Hepatocyte (in vitro differentiated cells): ENCODE data around the gene PDE1C. TPM values are rescaled to one million over a fixed set of nuclear protein-coding genes. Genes with fewer than 3 reads are reported as not detected.

ENCODE experiments used
- DNase-seq: peaks from one replicate; pipeline ENCODE4 v3.0.0-alpha.2; 2016; ENCODE audit warnings: low spot score
- H2AFZ ChIP-seq: fragments of 200-600 bp; sonication (generic); 2 replicates; pipeline ENCODE4 v1.6.0; 2016; ENCODE audit warnings: antibody characterized with exemption, mild to moderate bottlenecking
- H3K27ac ChIP-seq: fragments of 200-600 bp; sonication (generic); 2 replicates; pipeline ENCODE4 v1.5.1; 2016; ENCODE audit warnings: mild to moderate bottlenecking
- H3K27me3 ChIP-seq: fragments of 200-600 bp; sonication (generic); 2 replicates; pipeline ENCODE4 v1.6.1; 2016
- H3K36me3 ChIP-seq: fragments of 200-600 bp; sonication (generic); replicated peaks from 2 replicates; pipeline ENCODE4 v1.5.1; 2016; ENCODE audit warnings: low read depth; ENCODE audit not compliant: insufficient read depth
- H3K4me1 ChIP-seq: fragments of 200-600 bp; sonication (generic); 2 replicates; pipeline ENCODE4 v1.5.1; 2016; ENCODE audit warnings: mild to moderate bottlenecking, moderate library complexity; ENCODE audit not compliant: insufficient read depth
- H3K4me2 ChIP-seq: fragments of 200-600 bp; sonication (generic); 2 replicates; pipeline ENCODE4 v1.6.0; 2016
- H3K4me3 ChIP-seq: fragments of 200-600 bp; sonication (generic); 2 replicates; pipeline ENCODE4 v1.5.1; 2016; ENCODE audit warnings: mild to moderate bottlenecking
- H3K79me2 ChIP-seq: fragments of 200-600 bp; sonication (generic); 2 replicates; pipeline ENCODE4 v1.6.0; 2017; ENCODE audit warnings: mild to moderate bottlenecking
- H3K9me2 ChIP-seq: fragments of 200-600 bp; sonication (generic); replicated peaks from 2 replicates; pipeline ENCODE4 v1.6.0; 2017; ENCODE audit warnings: mild to moderate bottlenecking; ENCODE audit not compliant: insufficient read depth
- H3K9me3 ChIP-seq: fragments of 200-600 bp; sonication (generic); 2 replicates; pipeline ENCODE4 v1.5.1; 2016; ENCODE audit warnings: low read depth, mild to moderate bottlenecking
- H4K20me1 ChIP-seq: fragments of 200-600 bp; sonication (generic); 2 replicates; pipeline ENCODE4 v1.6.0; 2016; ENCODE audit warnings: mild to moderate bottlenecking; ENCODE audit not compliant: insufficient read depth, poor library complexity, severe bottlenecking
- EZH2 ChIP-seq: fragments of 200-600 bp; sonication (generic); IDR thresholded peaks from 2 replicates; pipeline ENCODE4 v1.6.1; 2016; ENCODE audit warnings: antibody characterized with exemption, mild to moderate bottlenecking, borderline replicate concordance
- EZH2phosphoT487 ChIP-seq: fragments of 200-600 bp; sonication (generic); IDR thresholded peaks from one replicate; pipeline ENCODE4 v1.6.1; 2018; ENCODE audit warnings: antibody characterized with exemption, mild to moderate bottlenecking, low read depth, moderate library complexity; ENCODE audit not compliant: unreplicated experiment, severe bottlenecking
- WGBS: methylation state at CpG from one replicate; pipeline ENCODE4 v1.1.6; 2016; ENCODE audit warnings: low lambda C conversion rate; ENCODE audit errors: missing lambda C conversion rate; 5-methylcytosine and 5-hydroxymethylcytosine counted together
- polyA plus RNA-seq: library from polyadenylated mRNA; unstranded; fragments of >200 nt; fragmentation: Nextera tagmentation; extraction: Ambion mirVana; gene quantifications from 2 replicates; pipeline ENCODE4 v1.2.1, GENCODE V29; 2016
- total RNA-seq: library from RNA; depleted of rRNA; stranded (reverse); fragments of >200 nt; gene quantifications from 2 replicates; pipeline ENCODE4 v1.2.3, GENCODE V29; 2014
- TF ChIP-seq, protein P1 (sequence below): fragments of 200-600 bp; sonication (generic); IDR thresholded peaks from 2 replicates; pipeline ENCODE4 v1.5.1; 2016; ENCODE audit warnings: antibody characterized with exemption, mild to moderate bottlenecking; ENCODE audit not compliant: poor library complexity

Gene PDE1C
- total and polyA plus RNA-seq, 2 experiments from 2014 or later, result 1.8 to 5.0 TPM

DNA sequence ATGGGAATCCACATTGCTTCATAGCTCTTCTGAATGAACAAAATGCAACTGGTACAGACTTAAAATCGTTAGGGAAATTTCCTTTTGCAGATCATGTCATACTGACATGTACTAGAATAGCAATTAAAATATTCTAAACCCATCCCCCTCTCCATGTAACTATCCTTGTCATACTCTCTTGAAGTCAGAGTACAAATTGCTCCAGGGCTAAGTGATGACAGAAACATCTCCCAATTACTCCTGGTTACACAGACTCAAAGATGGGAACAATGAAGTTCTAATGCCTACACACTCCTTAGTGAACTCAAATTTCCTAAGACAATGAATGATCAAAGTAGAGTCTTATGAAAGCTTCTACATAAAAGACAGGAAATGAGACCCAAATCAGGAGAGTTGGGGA, 87.2 kb downstream of the PDE1C start:
- Histone ChIP-seq H3K9me2 (no peaks in the 10 kb centered on the region), H3K27me3 (no peaks in the 10 kb centered on the region), H3K4me2 (no peak overlapping the region), H3K9me3 (no peaks in the 10 kb centered on the region), H3K79me2 (no peaks in the 10 kb centered on the region), H3K36me3 (no peaks in the 10 kb centered on the region), H2AFZ (no peak overlapping the region), H3K4me1 (no peaks in the 10 kb centered on the region), H4K20me1 (no peaks in the 10 kb centered on the region), H3K4me3 (no peak overlapping the region), H3K27ac (no peak overlapping the region)
- TF ChIP-seq, protein P1, sequence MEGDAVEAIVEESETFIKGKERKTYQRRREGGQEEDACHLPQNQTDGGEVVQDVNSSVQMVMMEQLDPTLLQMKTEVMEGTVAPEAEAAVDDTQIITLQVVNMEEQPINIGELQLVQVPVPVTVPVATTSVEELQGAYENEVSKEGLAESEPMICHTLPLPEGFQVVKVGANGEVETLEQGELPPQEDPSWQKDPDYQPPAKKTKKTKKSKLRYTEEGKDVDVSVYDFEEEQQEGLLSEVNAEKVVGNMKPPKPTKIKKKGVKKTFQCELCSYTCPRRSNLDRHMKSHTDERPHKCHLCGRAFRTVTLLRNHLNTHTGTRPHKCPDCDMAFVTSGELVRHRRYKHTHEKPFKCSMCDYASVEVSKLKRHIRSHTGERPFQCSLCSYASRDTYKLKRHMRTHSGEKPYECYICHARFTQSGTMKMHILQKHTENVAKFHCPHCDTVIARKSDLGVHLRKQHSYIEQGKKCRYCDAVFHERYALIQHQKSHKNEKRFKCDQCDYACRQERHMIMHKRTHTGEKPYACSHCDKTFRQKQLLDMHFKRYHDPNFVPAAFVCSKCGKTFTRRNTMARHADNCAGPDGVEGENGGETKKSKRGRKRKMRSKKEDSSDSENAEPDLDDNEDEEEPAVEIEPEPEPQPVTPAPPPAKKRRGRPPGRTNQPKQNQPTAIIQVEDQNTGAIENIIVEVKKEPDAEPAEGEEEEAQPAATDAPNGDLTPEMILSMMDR, result no peak
- TF ChIP-seq EZH2 (no peak), EZH2phosphoT487 (no peak)
- DNase-seq, result no peak
- 80% methylated on average over 1 of the region's 1 CpG for WGBS

DNA sequence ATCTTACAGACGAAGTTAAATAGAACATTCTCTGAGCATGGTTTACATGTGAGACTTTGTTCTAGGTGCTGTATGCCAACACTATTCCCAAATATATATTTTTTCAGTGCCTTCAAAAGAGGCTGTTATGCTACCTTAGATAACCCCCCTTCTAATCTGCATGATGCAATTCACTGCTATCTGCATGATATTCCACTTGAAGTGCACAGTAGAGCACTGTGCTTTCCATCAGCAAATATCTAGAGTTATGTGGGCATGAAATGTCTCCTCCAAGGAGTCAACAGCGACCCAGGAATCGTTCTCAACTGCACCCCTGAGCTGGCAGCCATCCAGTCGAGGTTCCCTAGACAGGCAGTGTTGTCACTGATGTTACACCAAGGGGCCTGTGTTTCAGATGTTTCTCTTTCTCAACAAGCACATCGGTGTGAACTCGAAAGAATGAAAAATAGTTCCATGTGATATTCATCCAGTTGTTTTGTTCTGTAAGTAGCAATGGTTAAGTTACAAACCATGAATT, 88.3 kb downstream of the PDE1C start:
- Histone ChIP-seq H3K27ac (no peak overlapping the region), H3K36me3 (no peaks in the 10 kb centered on the region), H3K79me2 (no peaks in the 10 kb centered on the region), H3K4me2 (no peak overlapping the region), H2AFZ (no peak overlapping the region), H3K27me3 (no peaks in the 10 kb centered on the region), H3K9me3 (no peaks in the 10 kb centered on the region), H3K4me1 (no peaks in the 10 kb centered on the region), H3K4me3 (no peak overlapping the region), H4K20me1 (no peaks in the 10 kb centered on the region), H3K9me2 (no peaks in the 10 kb centered on the region)
- WGBS, result 81% methylated on average over 6 of the region's 6 CpGs
- no peak for TF ChIP-seq EZH2
- no peak for TF ChIP-seq EZH2phosphoT487
- TF ChIP-seq, protein P1, result no peak
- DNase-seq, result no peak

DNA sequence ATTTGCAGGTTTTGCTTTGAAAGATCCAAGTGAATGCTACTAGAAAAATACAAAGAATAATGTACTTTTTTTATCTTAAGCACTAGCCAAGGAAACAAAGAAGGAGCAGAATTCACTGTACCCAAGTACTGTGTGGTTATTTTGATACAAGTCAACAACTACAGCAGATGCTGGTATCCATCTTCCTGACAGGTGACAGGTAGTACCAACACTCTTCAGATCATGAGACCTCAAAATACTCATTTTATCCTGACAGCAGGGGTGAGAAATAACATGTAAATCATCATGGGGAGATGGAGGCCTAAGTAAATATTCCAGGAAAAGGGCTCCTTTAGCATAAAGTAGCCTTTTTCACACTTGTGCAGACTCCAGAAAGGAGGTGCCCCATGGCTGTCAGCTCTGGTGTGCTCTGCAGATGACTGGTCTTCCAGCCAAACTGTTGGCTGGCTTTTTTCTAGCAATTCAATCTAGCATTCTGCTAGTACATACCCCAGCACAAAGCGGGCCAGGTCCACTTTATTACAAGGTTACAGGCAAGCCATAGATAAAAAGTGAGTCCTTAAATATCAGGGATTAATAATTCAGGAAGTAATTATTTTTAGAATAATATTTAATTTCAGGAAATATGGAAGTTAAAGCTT, 90.4 kb downstream of the PDE1C start:
- Histone ChIP-seq H3K27ac (no peak overlapping the region), H3K4me2 (no peak overlapping the region), H3K9me2 (no peaks in the 10 kb centered on the region), H3K79me2 (no peaks in the 10 kb centered on the region), H3K36me3 (no peaks in the 10 kb centered on the region), H4K20me1 (no peaks in the 10 kb centered on the region), H3K9me3 (no peaks in the 10 kb centered on the region), H3K27me3 (no peaks in the 10 kb centered on the region), H2AFZ (no peak overlapping the region), H3K4me1 (no peaks in the 10 kb centered on the region), H3K4me3 (no peak overlapping the region)
- DNase-seq, result no peak
- no peak for TF ChIP-seq EZH2
- WGBS, result 94% methylated on average over 1 of the region's 1 CpG

DNA sequence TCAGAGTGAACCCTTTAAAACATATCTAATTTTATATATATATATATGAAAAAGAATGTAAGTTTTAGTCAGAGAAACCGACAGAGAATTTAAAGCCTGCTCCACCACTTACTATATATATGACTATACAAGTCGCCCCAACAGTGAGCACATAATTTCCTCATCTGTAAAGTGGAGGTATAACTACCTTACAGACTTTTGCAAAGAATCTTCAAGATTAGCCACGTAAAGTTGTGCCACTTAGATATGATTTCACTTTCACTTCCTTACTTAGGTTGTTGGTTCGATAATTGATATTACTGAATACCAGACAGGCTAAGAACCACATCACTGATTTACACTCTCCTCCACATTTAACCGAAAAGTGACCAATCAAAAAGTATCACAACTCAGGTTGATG, 94.7 kb downstream of the PDE1C start:
- no peak for TF ChIP-seq EZH2phosphoT487
- TF ChIP-seq, protein P1, result no peak
- no peak for TF ChIP-seq EZH2
- Histone ChIP-seq H3K27me3 (no peaks in the 10 kb centered on the region), H3K27ac (no peak overlapping the region), H3K79me2 (no peaks in the 10 kb centered on the region), H2AFZ (no peak overlapping the region), H3K36me3 (no peaks in the 10 kb centered on the region), H3K4me3 (no peak overlapping the region), H3K9me2 (no peaks in the 10 kb centered on the region), H4K20me1 (no peaks in the 10 kb centered on the region), H3K4me1 (no peaks in the 10 kb centered on the region), H3K4me2 (no peak overlapping the region), H3K9me3 (no peaks in the 10 kb centered on the region)
- 88% methylated on average over 5 of the region's 5 CpGs for WGBS
- no peak for DNase-seq
